HepG2 (cell line): ENCODE measurements around the gene MRPL27. TPM values are rescaled to one million over a fixed set of nuclear protein-coding genes. Genes with fewer than 3 reads are reported as not detected.

Experiments used
- FOXA1 ChIP-seq, 2 experiments: fragments of 450-650 bp in 1 of 2; sonication (generic) in 1 of 2; formaldehyde crosslinking in 1 of 2; IDR thresholded peaks; 2 replicates each; pipeline versions ENCODE4 v1.4.0 to v1.6.1; 2016 to 2020; ENCODE audit warnings: missing genetic modification reagents in 1 of 2
- GPN1 ChIP-seq: sonication (generic); formaldehyde crosslinking; IDR thresholded peaks from 2 replicates; pipeline ENCODE4 v1.5.1; 2020; ENCODE audit warnings: missing genetic modification reagents, borderline replicate concordance
- MYPOP ChIP-seq: sonication (generic); formaldehyde crosslinking; IDR thresholded peaks from 2 replicates; pipeline ENCODE4 v1.8.1; 2023; ENCODE audit warnings: mild to moderate bottlenecking, moderate library complexity, missing genetic modification reagents
- NBN ChIP-seq: fragments of 450-650 bp; conservative IDR thresholded peaks from 2 replicates; pipeline ENCODE4 v1.6.1; 2017
- REPIN1 ChIP-seq: sonication (generic); formaldehyde crosslinking; IDR thresholded peaks from 2 replicates; pipeline ENCODE4 v1.8.0; 2022; ENCODE audit warnings: missing genetic modification reagents, low read depth, mild to moderate bottlenecking, borderline replicate concordance
- SCMH1 ChIP-seq: sonication (generic); formaldehyde crosslinking; IDR thresholded peaks from 2 replicates; pipeline ENCODE4 v1.9.0; 2021; ENCODE audit warnings: missing genetic modification reagents, mild to moderate bottlenecking, borderline replicate concordance
- SP2 ChIP-seq: sonication (generic); formaldehyde crosslinking; IDR thresholded peaks from 2 replicates; pipeline ENCODE4 v1.5.1; 2020; ENCODE audit warnings: mild to moderate bottlenecking, missing genetic modification reagents
- TFDP2 ChIP-seq: sonication (generic); formaldehyde crosslinking; IDR thresholded peaks from 2 replicates; pipeline ENCODE4 v1.4.0; 2020; ENCODE audit warnings: missing genetic modification reagents
- TSC22D2 ChIP-seq: sonication (generic); formaldehyde crosslinking; IDR thresholded peaks from 2 replicates; pipeline ENCODE4 v1.5.1; 2020; ENCODE audit warnings: missing genetic modification reagents, mild to moderate bottlenecking, borderline replicate concordance
- WIZ ChIP-seq: sonication (generic); formaldehyde crosslinking; IDR thresholded peaks from 2 replicates; pipeline ENCODE4 v1.5.1; 2020; ENCODE audit warnings: mild to moderate bottlenecking, missing genetic modification reagents
- ZNF136 ChIP-seq: sonication (generic); formaldehyde crosslinking; IDR thresholded peaks from 2 replicates; pipeline ENCODE4 v1.8.1; 2022; ENCODE audit warnings: low read depth, mild to moderate bottlenecking, moderate library complexity, missing genetic modification reagents
- ZNF205 ChIP-seq: IDR thresholded peaks from 2 replicates; pipeline ENCODE4 v1.6.1; 2018; ENCODE audit warnings: missing biosample characterization, missing genetic modification reagents
- ZNF318 ChIP-seq: sonication (generic); formaldehyde crosslinking; IDR thresholded peaks from 2 replicates; pipeline ENCODE4 v1.4.0; 2020; ENCODE audit warnings: mild to moderate bottlenecking, missing genetic modification reagents
- polyA plus RNA-seq, 8 experiments: library from polyadenylated mRNA; depleted of rRNA in 3 of 8; stranded (reverse) in 7 of 8; unstranded in 1 of 8; fragments of >200 nt; fragmentation: Illumina TruSeq in 4 of 8; extraction: Trizol in 4 of 8; gene quantifications; 2 replicates each; pipeline versions ENCODE4 v1.2.1 to v1.2.3, GENCODE V29; 2011 to 2016; ENCODE audit warnings: low read depth in 4 of 8, missing spikeins in 1 of 8, mixed read lengths in 1 of 8; ENCODE audit not compliant: insufficient read depth in 1 of 8
- total RNA-seq, 5 experiments: library from RNA; depleted of rRNA; stranded (reverse); fragments of >200 nt; fragmentation: Illumina TruSeq; extraction: Trizol; gene quantifications; 2 replicates each; pipeline ENCODE4 v1.2.3, GENCODE V29; 2016; ENCODE audit warnings: low read depth in 1 of 5
- TF ChIP-seq, protein P1 (sequence below): sonication (generic); formaldehyde crosslinking; IDR thresholded peaks from 2 replicates; pipeline ENCODE4 v1.8.0; 2022; ENCODE audit warnings: missing genetic modification reagents, mild to moderate bottlenecking, moderate library complexity, borderline replicate concordance

Gene MRPL27
- total and polyA plus RNA-seq, 2 of the 13 experiments (the other 11 are each of a cell fraction or from before 2014, with no cell fraction given) = 137 to 217 TPM

GRCh38 chr17:50397111-50397918 lies 24.3 kb upstream of the MRPL27 start, which contains the start of gene LRRC59 (continued):
- TF ChIP-seq SCMH1 (no peak), TFDP2 (peak; percentile 96), TSC22D2 (CRISPR knock-in tag) (peak; percentile 96), FOXA1 (IDR thresholded peaks at IDR 0.05) (no peak), FOXA1 (CRISPR knock-in tag; IDR thresholded peaks at IDR 0.05) (peak; percentile 88), REPIN1 (CRISPR knock-in tag) (peak; percentile 100), ZNF205 (CRISPR knock-in tag) (peak; percentile 96), GPN1 (CRISPR knock-in tag) (peak; percentile 83; the same call in 1 of the 2 replicates), NBN (no peak), ZNF318 (peak; percentile 95), MYPOP (CRISPR knock-in tag) (peak; percentile 99), SP2 (peak; percentile 77), WIZ (no peak; the same call in 1 of the 2 replicates), ZNF136 (CRISPR knock-in tag) (peak; percentile 94; the same call in 1 of the 2 replicates)
- TF ChIP-seq, protein P1, sequence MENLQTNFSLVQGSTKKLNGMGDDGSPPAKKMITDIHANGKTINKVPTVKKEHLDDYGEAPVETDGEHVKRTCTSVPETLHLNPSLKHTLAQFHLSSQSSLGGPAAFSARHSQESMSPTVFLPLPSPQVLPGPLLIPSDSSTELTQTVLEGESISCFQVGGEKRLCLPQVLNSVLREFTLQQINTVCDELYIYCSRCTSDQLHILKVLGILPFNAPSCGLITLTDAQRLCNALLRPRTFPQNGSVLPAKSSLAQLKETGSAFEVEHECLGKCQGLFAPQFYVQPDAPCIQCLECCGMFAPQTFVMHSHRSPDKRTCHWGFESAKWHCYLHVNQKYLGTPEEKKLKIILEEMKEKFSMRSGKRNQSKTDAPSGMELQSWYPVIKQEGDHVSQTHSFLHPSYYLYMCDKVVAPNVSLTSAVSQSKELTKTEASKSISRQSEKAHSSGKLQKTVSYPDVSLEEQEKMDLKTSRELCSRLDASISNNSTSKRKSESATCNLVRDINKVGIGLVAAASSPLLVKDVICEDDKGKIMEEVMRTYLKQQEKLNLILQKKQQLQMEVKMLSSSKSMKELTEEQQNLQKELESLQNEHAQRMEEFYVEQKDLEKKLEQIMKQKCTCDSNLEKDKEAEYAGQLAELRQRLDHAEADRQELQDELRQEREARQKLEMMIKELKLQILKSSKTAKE (CRISPR knock-in tag) = peak; percentile 90
